ENCODE results near the gene KBTBD8. TPM values are rescaled to one million over a fixed set of nuclear protein-coding genes. Genes with fewer than 3 reads are reported as not detected.

The KBTBD8 gene
- total and polyA plus RNA-seq, 3 donors from 2014 or later = 8.4 to 12.2 (median 10.0) TPM

GRCh38 chr3:67030785-67031740 is 33.0 kb downstream of the KBTBD8 start:
- TF ChIP-seq, protein P1, sequence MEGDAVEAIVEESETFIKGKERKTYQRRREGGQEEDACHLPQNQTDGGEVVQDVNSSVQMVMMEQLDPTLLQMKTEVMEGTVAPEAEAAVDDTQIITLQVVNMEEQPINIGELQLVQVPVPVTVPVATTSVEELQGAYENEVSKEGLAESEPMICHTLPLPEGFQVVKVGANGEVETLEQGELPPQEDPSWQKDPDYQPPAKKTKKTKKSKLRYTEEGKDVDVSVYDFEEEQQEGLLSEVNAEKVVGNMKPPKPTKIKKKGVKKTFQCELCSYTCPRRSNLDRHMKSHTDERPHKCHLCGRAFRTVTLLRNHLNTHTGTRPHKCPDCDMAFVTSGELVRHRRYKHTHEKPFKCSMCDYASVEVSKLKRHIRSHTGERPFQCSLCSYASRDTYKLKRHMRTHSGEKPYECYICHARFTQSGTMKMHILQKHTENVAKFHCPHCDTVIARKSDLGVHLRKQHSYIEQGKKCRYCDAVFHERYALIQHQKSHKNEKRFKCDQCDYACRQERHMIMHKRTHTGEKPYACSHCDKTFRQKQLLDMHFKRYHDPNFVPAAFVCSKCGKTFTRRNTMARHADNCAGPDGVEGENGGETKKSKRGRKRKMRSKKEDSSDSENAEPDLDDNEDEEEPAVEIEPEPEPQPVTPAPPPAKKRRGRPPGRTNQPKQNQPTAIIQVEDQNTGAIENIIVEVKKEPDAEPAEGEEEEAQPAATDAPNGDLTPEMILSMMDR (IDR thresholded peaks at IDR 0.05) = no peak
- TF ChIP-seq POLR2A (IDR thresholded peaks at IDR 0.05) = no peak
- Histone ChIP-seq H3K27ac (no peak overlapping the region), H3K9me3 (no peaks in the 10 kb centered on the region), H3K27me3 (no peaks in the 10 kb centered on the region), H3K4me1 (peaks cover 6% of the 10 kb centered on the region), H3K4me3 (no peak overlapping the region), H3K36me3 (ENCODE audit: low read depth, missing control alignments) (no peaks in the 10 kb centered on the region)
- WGBS, 2 donors = 45 to 66% methylated on average over 3 of the region's 3 CpGs
- no peak for DNase-seq
- intact Hi-C loops (cut with DNase I; ENCODE audit: low total_unique reads) = no loop called here

DNA sequence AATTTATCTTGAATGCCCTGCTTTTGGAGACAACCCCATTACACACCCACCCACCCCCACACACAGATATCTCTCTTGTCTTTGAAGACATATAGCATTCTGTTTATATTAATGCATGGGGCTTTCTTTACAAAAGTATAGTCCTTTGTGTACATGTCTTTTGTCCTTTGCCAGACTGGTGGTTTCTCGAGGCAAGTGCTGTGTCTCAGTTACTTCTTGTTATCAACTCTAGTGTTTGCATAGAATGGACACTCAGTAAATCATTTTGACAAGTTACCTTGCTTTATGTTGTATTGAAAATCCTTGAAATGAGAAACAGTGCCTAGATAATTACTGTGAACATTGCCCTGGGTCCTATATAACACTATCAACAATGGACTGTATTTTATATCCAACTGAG is 33.9 kb downstream of the KBTBD8 start:
- intact Hi-C loops (cut with DNase I; ENCODE audit: low total_unique reads) = no loop called here
- Histone ChIP-seq H3K27ac (no peak overlapping the region), H3K4me3 (no peak overlapping the region), H3K27me3 (no peaks in the 10 kb centered on the region), H3K36me3 (ENCODE audit: low read depth, missing control alignments) (no peaks in the 10 kb centered on the region), H3K9me3 (no peaks in the 10 kb centered on the region), H3K4me1 (peaks cover 6% of the 10 kb centered on the region)
- WGBS, 2 donors = 68 to 69% methylated on average over 1 of the region's 1 CpG
- no peak for TF ChIP-seq POLR2A (IDR thresholded peaks at IDR 0.05)
- TF ChIP-seq, protein P1 (IDR thresholded peaks at IDR 0.05) = no peak
- DNase-seq = no peak

GRCh38 chr3:67033079-67033478 is 35.0 kb downstream of the KBTBD8 start:
- TF ChIP-seq POLR2A (IDR thresholded peaks at IDR 0.05) = no peak
- TF ChIP-seq, protein P1 (IDR thresholded peaks at IDR 0.05) = no peak
- intact Hi-C loops (cut with DNase I; ENCODE audit: low total_unique reads) = no loop called here

GRCh38 chr3:67034371-67034770 is 36.3 kb downstream of the KBTBD8 start:
- Histone ChIP-seq H3K36me3 (ENCODE audit: low read depth, missing control alignments) (no peaks in the 10 kb centered on the region), H3K4me1 (peaks cover 6% of the 10 kb centered on the region), H3K27ac (no peak overlapping the region), H3K27me3 (no peaks in the 10 kb centered on the region), H3K4me3 (no peak overlapping the region), H3K9me3 (no peaks in the 10 kb centered on the region)
- intact Hi-C loops (cut with DNase I; ENCODE audit: low total_unique reads) = no loop called here
- 71 to 72% methylated on average over 3 of the region's 3 CpGs for WGBS, 2 donors
- DNase-seq = no peak
- no peak for TF ChIP-seq POLR2A (IDR thresholded peaks at IDR 0.05)
- TF ChIP-seq, protein P1 (IDR thresholded peaks at IDR 0.05) = no peak

More at GRCh38 chr3:67033079-67033478, 35.0 kb downstream of the KBTBD8 start:
- H3K36me3 ChIP-seq (ENCODE audit: low read depth, missing control alignments) = no peaks in the 10 kb centered on the region
- no peaks in the 10 kb centered on the region for H3K27me3 ChIP-seq
- H3K4me3 ChIP-seq = no peak overlapping the region
- no peaks in the 10 kb centered on the region for H3K9me3 ChIP-seq
- H3K4me1 ChIP-seq = peaks cover 6% of the 10 kb centered on the region
- WGBS, 2 donors = 80 to 87% methylated on average over 2 of the region's 2 CpGs
- H3K27ac ChIP-seq = no peak overlapping the region
- DNase-seq = no peak

All from testis (tissue), 3 donors.